Left hindlimb (tissue), 1 donor: Measurements from ENCODE around the gene TLCD3A.
"Not testable (repeated sequence)": the region's sequence is repeated elsewhere in the genome, so short reads cannot be mapped to it uniquely, and the experiment has no call there.

Source experiments
- DNase-seq: peaks from one replicate; pipeline ENCODE4 v3.0.0-alpha.2; 2018

The TLCD3A gene

DNA sequence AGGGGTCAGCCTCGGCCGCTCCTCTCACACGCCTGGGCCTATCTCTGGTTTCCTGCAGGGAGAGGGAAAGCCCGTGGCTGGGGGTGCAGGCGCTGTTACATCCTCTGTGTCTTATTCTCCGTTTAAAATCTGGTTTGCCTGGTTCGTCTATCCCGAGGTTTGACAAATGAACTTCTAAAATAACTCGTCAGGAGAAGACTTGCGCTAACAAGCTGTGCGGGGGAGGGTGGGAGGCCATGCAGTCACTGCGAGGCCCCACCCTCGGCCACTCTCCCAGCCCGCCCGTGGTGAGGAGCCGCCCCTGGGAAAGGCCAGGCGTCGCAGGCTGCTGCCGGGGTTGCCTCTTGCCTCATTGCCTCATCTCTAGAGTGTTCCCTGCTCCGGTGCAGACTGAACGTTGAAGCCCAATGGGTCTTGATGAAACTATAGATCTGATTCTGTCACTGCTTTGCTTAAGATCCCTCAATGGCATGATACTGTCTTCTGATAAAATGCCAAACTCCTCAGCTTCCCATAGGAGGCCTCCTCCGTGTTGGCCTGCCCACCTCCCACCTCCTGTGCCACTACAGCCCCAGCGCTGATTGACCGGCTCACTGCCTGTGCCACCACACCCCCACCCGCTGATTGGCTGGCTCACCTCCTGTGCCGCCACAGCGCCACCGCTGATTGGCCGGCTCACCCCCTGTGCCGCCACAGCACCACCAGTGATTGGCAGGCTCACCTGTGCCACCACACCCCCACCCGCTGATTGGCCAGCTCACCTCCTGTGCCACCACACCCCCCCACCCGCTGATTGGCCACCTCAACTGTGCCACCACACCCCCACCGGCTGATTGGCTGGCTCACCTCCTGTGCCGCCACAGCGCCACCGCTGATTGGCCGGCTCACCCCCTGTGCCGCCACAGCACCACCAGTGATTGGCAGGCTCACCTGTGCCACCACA lies 57.8 kb downstream of the TLCD3A start:
- not testable (repeated sequence) for DNase-seq

DNA sequence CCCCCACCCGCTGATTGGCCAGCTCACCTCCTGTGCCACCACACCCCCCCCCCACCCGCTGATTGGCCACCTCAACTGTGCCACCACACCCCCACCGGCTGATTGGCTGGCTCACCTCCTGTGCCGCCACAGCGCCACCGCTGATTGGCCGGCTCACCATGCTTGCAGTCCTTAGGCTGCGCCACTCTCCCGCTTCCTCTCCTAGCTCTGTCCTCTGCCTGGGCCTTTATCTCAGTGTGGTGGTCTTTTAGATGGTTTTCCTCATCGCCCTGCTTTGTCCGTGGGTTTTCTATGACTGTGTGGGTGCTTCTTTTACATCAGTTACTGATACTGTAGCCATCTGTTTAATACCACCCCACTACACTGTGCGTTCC lies 58.5 kb downstream of the TLCD3A start:
- DNase-seq, result not testable (repeated sequence)

DNA sequence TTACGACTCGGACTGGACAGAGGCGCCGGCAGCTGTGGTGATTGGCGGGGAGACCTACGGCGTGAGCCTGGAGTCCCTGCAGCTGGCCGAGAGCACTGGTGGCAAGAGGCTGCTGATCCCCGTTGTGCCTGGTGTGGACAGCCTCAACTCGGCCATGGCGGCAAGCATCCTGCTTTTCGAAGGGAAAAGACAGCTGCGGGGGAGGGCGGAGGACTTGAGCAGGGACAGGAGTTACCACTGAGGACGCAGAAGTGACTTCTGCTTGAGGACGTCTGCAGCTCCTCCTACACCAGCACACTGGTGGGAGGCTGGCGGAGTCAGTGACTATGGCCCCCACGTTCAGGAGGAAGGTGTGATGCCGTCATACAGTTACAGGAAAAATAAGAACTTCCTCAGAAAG lies 59.4 kb downstream of the TLCD3A start:
- DNase-seq, result no peak

DNA sequence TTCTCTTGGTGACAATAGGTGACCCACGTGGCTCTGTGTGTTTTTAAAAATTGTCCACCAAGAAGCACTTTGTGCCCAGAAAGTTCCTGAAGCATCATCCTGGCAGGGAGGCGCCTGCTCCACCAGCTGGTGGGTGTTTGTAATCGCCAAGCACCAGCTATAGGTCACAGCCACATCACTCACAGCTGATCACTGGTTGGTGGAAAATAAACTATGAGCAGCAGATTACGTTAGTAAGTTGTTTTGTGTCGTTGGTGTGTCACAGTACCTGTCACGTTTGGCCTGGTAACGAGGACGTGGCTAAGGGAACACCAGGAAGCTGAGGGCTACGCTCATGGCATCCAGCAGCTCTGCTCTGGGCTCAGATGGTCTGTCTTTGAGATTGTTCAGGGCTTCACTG lies 59.9 kb downstream of the TLCD3A start:
- no peak for DNase-seq
